Trophoblast cell (in vitro differentiated cells and primary cell): Measurements from ENCODE around the gene BOC.

ENCODE experiments used
- DNase-seq, 2 donors: peaks; one replicate each; pipeline ENCODE4 v3.0.0-alpha.2; 2016
- H2AFZ ChIP-seq: 2 replicates; pipeline ENCODE4 v1.6.1; 2013; ENCODE audit warnings: low read length, moderate library complexity, mild to moderate bottlenecking; ENCODE audit not compliant: insufficient read depth, poor library complexity
- H2AK5ac ChIP-seq: 2 replicates; pipeline ENCODE4 v1.6.1; 2013; ENCODE audit warnings: mild to moderate bottlenecking, low read length
- H2BK120ac ChIP-seq: 2 replicates; pipeline ENCODE4 v1.6.1; 2013; ENCODE audit warnings: low read length, mild to moderate bottlenecking, moderate library complexity; ENCODE audit not compliant: insufficient read depth, poor library complexity
- H2BK12ac ChIP-seq: 2 replicates; pipeline ENCODE4 v1.6.1; 2013; ENCODE audit warnings: mild to moderate bottlenecking, low read length, moderate library complexity
- H2BK5ac ChIP-seq: 2 replicates; pipeline ENCODE4 v1.6.1; 2013; ENCODE audit warnings: low read length, low read depth, moderate library complexity, mild to moderate bottlenecking; ENCODE audit not compliant: poor library complexity
- H3K14ac ChIP-seq: 2 replicates; pipeline ENCODE4 v1.6.1; 2013; ENCODE audit warnings: mild to moderate bottlenecking, low read length
- H3K18ac ChIP-seq: 2 replicates; pipeline ENCODE4 v1.6.1; 2013; ENCODE audit warnings: mild to moderate bottlenecking, low read length
- H3K23ac ChIP-seq: 2 replicates; pipeline ENCODE4 v1.6.1; 2013; ENCODE audit warnings: low read length
- H3K27ac ChIP-seq: 2 replicates; pipeline ENCODE4 v1.5.1; 2013; ENCODE audit warnings: low read depth, mild to moderate bottlenecking, inconsistent platforms, low read length, moderate library complexity
- H3K27me3 ChIP-seq: 2 replicates; pipeline ENCODE4 v1.6.1; 2013; ENCODE audit warnings: inconsistent platforms, mild to moderate bottlenecking, low read length, moderate library complexity; ENCODE audit not compliant: insufficient read depth
- H3K36me3 ChIP-seq, 2 experiments: 1 replicate in 1 of 2; 2 replicates in 1 of 2; pipeline ENCODE4 v1.6.1; 2013; ENCODE audit warnings: low read length in 2 of 2, mild to moderate bottlenecking in 2 of 2, moderate library complexity in 1 of 2; ENCODE audit not compliant: insufficient read depth in 2 of 2, control insufficient read depth in 1 of 2
- H3K4ac ChIP-seq: 2 replicates; pipeline ENCODE4 v1.6.1; 2013; ENCODE audit warnings: low read depth, mild to moderate bottlenecking, low read length, moderate library complexity
- H3K4me1 ChIP-seq, 2 experiments: 1 replicate in 1 of 2; 2 replicates in 1 of 2; pipeline ENCODE4 v1.6.1; 2013; ENCODE audit warnings: low read length in 2 of 2, mild to moderate bottlenecking in 2 of 2, moderate library complexity in 1 of 2; ENCODE audit not compliant: insufficient read depth in 2 of 2, control insufficient read depth in 1 of 2
- H3K4me2 ChIP-seq: 2 replicates; pipeline ENCODE4 v1.6.1; 2013; ENCODE audit warnings: inconsistent platforms, mild to moderate bottlenecking, low read length, moderate library complexity
- H3K4me3 ChIP-seq: 2 replicates; pipeline ENCODE4 v1.5.1; 2013; ENCODE audit warnings: mild to moderate bottlenecking, low read depth, low read length, inconsistent platforms
- H3K79me1 ChIP-seq: one replicate; pipeline ENCODE4 v1.6.1; 2013; ENCODE audit warnings: low read length
- H3K79me2 ChIP-seq: 2 replicates; pipeline ENCODE4 v1.6.1; 2013; ENCODE audit warnings: low read length, mild to moderate bottlenecking; ENCODE audit not compliant: control insufficient read depth, insufficient read depth, poor library complexity
- H3K9ac ChIP-seq: 2 replicates; pipeline ENCODE4 v1.6.1; 2013; ENCODE audit warnings: mild to moderate bottlenecking, low read length
- H3K9me3 ChIP-seq: 2 replicates; pipeline ENCODE4 v1.6.1; 2013; ENCODE audit warnings: low read depth, mild to moderate bottlenecking, control low read depth, inconsistent platforms, low read length; ENCODE audit not compliant: insufficient read depth
- H4K12ac ChIP-seq: 2 replicates; pipeline ENCODE4 v1.6.1; 2013; ENCODE audit warnings: low read depth, mild to moderate bottlenecking, low read length, moderate library complexity
- H4K8ac ChIP-seq: 2 replicates; pipeline ENCODE4 v1.6.1; 2013; ENCODE audit warnings: low read depth, mild to moderate bottlenecking, low read length, moderate library complexity
- H4K91ac ChIP-seq: one replicate; pipeline ENCODE4 v1.6.1; 2013; ENCODE audit warnings: low read depth, mild to moderate bottlenecking, low read length, moderate library complexity
- WGBS: extraction: QIAGEN DNeasy Blood & Tissue Kit; methylation state at CpG from one replicate; pipeline ENCODE4 v1.1.7; 2013; ENCODE audit warnings: missing lambda C conversion rate; ENCODE audit not compliant: insufficient read length, insufficient coverage; ENCODE audit errors: extremely low coverage; 5-methylcytosine and 5-hydroxymethylcytosine counted together

Gene BOC

GRCh38 chr3:113212844-113213375 is 1.6 kb downstream of the BOC start:
- H3K79me1 ChIP-seq, result peaks cover 17% of the 10 kb centered on the region
- peak overlapping the region; percentile 94 for H3K27ac ChIP-seq
- no peak overlapping the region for H4K91ac ChIP-seq
- peaks cover 9 to 14% of the 10 kb centered on the region in 2 experiments for H3K4me1 ChIP-seq
- peak overlapping the region; percentile 97 for H2AFZ ChIP-seq
- H3K9ac ChIP-seq, result peak overlapping the region; percentile 84
- no peaks in the 10 kb centered on the region for H3K27me3 ChIP-seq
- H3K4me3 ChIP-seq, result peak overlapping the region; percentile 89
- H2AK5ac ChIP-seq, result no peak overlapping the region
- H3K4me2 ChIP-seq, result peak overlapping the region; percentile 66
- H2BK120ac ChIP-seq, result no peak overlapping the region
- no peak overlapping the region for H4K8ac ChIP-seq
- H3K18ac ChIP-seq, result peak overlapping the region; percentile 97
- H3K9me3 ChIP-seq, result no peaks in the 10 kb centered on the region
- H4K12ac ChIP-seq, result no peak overlapping the region
- peak overlapping the region; percentile 99 for H3K14ac ChIP-seq
- WGBS, result no CpG with 5 or more reads among the region's 5 CpGs
- H3K36me3 ChIP-seq, result peaks cover 4 to 11% of the 10 kb centered on the region in 2 experiments
- peak overlapping the region; percentile 87 for H3K4ac ChIP-seq
- peaks cover 15% of the 10 kb centered on the region for H3K79me2 ChIP-seq
- H3K23ac ChIP-seq, result peak overlapping the region; percentile 56
- peak overlapping the region; percentile 28 for H2BK12ac ChIP-seq
- H2BK5ac ChIP-seq, result peak overlapping the region; percentile 91
- no peak for DNase-seq

GRCh38 chr3:113213896-113214587 is 2.7 kb downstream of the BOC start:
- no peak overlapping the region for H4K12ac ChIP-seq
- H2BK120ac ChIP-seq, result no peak overlapping the region
- H3K4ac ChIP-seq, result peak overlapping the region; percentile 43
- no peak overlapping the region for H2BK5ac ChIP-seq
- no peak for DNase-seq
- H3K79me2 ChIP-seq, result peaks cover 15% of the 10 kb centered on the region
- H3K27ac ChIP-seq, result no peak overlapping the region
- H3K27me3 ChIP-seq, result no peaks in the 10 kb centered on the region
- no peak overlapping the region for H4K8ac ChIP-seq
- H3K36me3 ChIP-seq, result peaks cover 8 to 21% of the 10 kb centered on the region in 2 experiments
- H3K79me1 ChIP-seq, result peaks cover 17% of the 10 kb centered on the region
- H3K4me2 ChIP-seq, result peak overlapping the region; percentile 66
- no peak overlapping the region for H2AFZ ChIP-seq
- no CpG with 5 or more reads among the region's 7 CpGs for WGBS
- H3K9ac ChIP-seq, result peak overlapping the region; percentile 8
- no peak overlapping the region for H3K4me3 ChIP-seq
- H2AK5ac ChIP-seq, result no peak overlapping the region
- no peak overlapping the region for H4K91ac ChIP-seq
- H3K9me3 ChIP-seq, result no peaks in the 10 kb centered on the region
- H3K4me1 ChIP-seq, result peaks cover 9 to 14% of the 10 kb centered on the region in 2 experiments
- H3K23ac ChIP-seq, result no peak overlapping the region
- H3K14ac ChIP-seq, result no peak overlapping the region
- H3K18ac ChIP-seq, result no peak overlapping the region
- peak overlapping the region; percentile 9 for H2BK12ac ChIP-seq

GRCh38 chr3:113214917-113215595 is 3.7 kb downstream of the BOC start:
- Histone ChIP-seq H4K91ac (no peak overlapping the region), H3K79me1 (peaks cover 17% of the 10 kb centered on the region), H2AFZ (no peak overlapping the region), H3K18ac (no peak overlapping the region), H3K79me2 (peaks cover 17% of the 10 kb centered on the region), H4K8ac (no peak overlapping the region), H3K14ac (no peak overlapping the region), H3K9me3 (no peaks in the 10 kb centered on the region), H2BK5ac (no peak overlapping the region), H3K9ac (no peak overlapping the region), H2BK120ac (no peak overlapping the region), H3K4me1 (peaks cover 8 to 20% of the 10 kb centered on the region in 2 experiments), H3K4me3 (no peak overlapping the region), H2BK12ac (no peak overlapping the region), H4K12ac (no peak overlapping the region), H3K23ac (peak overlapping the region; percentile 13), H3K4me2 (no peak overlapping the region), H3K36me3 (peaks cover 10 to 25% of the 10 kb centered on the region in 2 experiments), H3K27me3 (no peaks in the 10 kb centered on the region), H3K27ac (no peak overlapping the region), H3K4ac (no peak overlapping the region), H2AK5ac (no peak overlapping the region)
- WGBS, result no CpG with 5 or more reads among the region's 2 CpGs
- DNase-seq, result peak in 1 of 2 donors; percentile 68

- H3K27me3 ChIP-seq, result no peaks in the 10 kb centered on the region
- H4K12ac ChIP-seq, result no peak overlapping the region
- H3K14ac ChIP-seq, result no peak overlapping the region
- peaks cover 10 to 28% of the 10 kb centered on the region in 2 experiments for H3K4me1 ChIP-seq
- H4K8ac ChIP-seq, result no peak overlapping the region
- peaks cover 11% of the 10 kb centered on the region for H3K79me1 ChIP-seq
- H3K4me2 ChIP-seq, result no peak overlapping the region
- H3K18ac ChIP-seq, result no peak overlapping the region
- H3K9ac ChIP-seq, result no peak overlapping the region
- H3K36me3 ChIP-seq, result peaks cover 12 to 31% of the 10 kb centered on the region in 2 experiments
- WGBS, result no CpG with 5 or more reads among the region's 5 CpGs
- H3K9me3 ChIP-seq, result no peaks in the 10 kb centered on the region
- no peak overlapping the region for H4K91ac ChIP-seq
- H2BK5ac ChIP-seq, result no peak overlapping the region
- no peak overlapping the region for H3K23ac ChIP-seq
- no peak overlapping the region for H2BK120ac ChIP-seq
- no peak for DNase-seq
- no peak overlapping the region for H3K27ac ChIP-seq
- no peak overlapping the region for H3K4ac ChIP-seq
- no peak overlapping the region for H2AFZ ChIP-seq
- peaks cover 17% of the 10 kb centered on the region for H3K79me2 ChIP-seq
- no peak overlapping the region for H3K4me3 ChIP-seq
- no peak overlapping the region for H2BK12ac ChIP-seq
- H2AK5ac ChIP-seq, result no peak overlapping the region
Measured at GRCh38 chr3:113216393-113216792, 5.0 kb downstream of the BOC start.
